PC-9 (cell line): Measurements from ENCODE around the gene SHH. TPM values are rescaled to one million over a fixed set of nuclear protein-coding genes. Genes with fewer than 3 reads are reported as not detected.

Experiments
- BruUV-seq: library from RNA; stranded (reverse); fragments of 400-500 nt; replicated peaks from 2 replicates; lab custom pipeline; 2021; lab: Mats Ljungman, UMichigan
- CTCF ChIA-PET: fragments of 300-600 bp; sonication (Branson Sonifier 250); formaldehyde crosslinking; loops from one replicate; lab custom pipeline; 2022; ENCODE audit warnings: antibody characterized with exemption; lab: Charles Lee
- POLR2A ChIA-PET: fragments of 300-600 bp; sonication (Branson Sonifier 250); formaldehyde crosslinking; loops from one replicate; lab custom pipeline; 2022; ENCODE audit warnings: antibody characterized with exemption; ENCODE audit not compliant: unreplicated experiment; lab: Charles Lee
- DNase-seq, 2 experiments: peaks; one replicate each; pipeline versions ENCODE4 v3.0.0 to v3.0.0-alpha.2; 2015 to 2022; ENCODE audit warnings: mixed read lengths in 1 of 2
- H2AFZ ChIP-seq: fragments of 200-600 bp; sonication (generic); 2 replicates; pipeline ENCODE4 v1.8.1; 2017; ENCODE audit warnings: antibody characterized with exemption
- H3F3A ChIP-seq: fragments of 200-600 bp; sonication (generic); 2 replicates; pipeline ENCODE4 v1.8.1; 2017; ENCODE audit warnings: antibody characterized with exemption, mild to moderate bottlenecking, low read depth; ENCODE audit not compliant: insufficient read depth
- H3K27ac ChIP-seq: fragments of 200-600 bp; sonication (generic); 2 replicates; pipeline ENCODE4 v1.6.1; 2016; ENCODE audit warnings: mixed run types
- H3K27me3 ChIP-seq: fragments of 200-600 bp; sonication (generic); 2 replicates; pipeline ENCODE4 v1.6.1; 2016; ENCODE audit warnings: low read depth, mixed run types; ENCODE audit not compliant: insufficient read depth
- H3K36me3 ChIP-seq: fragments of 200-600 bp; sonication (generic); 2 replicates; pipeline ENCODE4 v1.6.1; 2016; ENCODE audit warnings: low read depth, mixed run types
- H3K4me1 ChIP-seq: fragments of 200-600 bp; sonication (generic); replicated peaks from 2 replicates; pipeline ENCODE4 v1.6.1; 2016; ENCODE audit warnings: mixed run types; ENCODE audit not compliant: insufficient read depth
- H3K4me2 ChIP-seq: fragments of 200-600 bp; sonication (generic); 2 replicates; pipeline ENCODE4 v1.6.1; 2017; ENCODE audit warnings: mixed run types
- H3K4me3 ChIP-seq: fragments of 200-600 bp; sonication (generic); 2 replicates; pipeline ENCODE4 v1.6.1; 2016; ENCODE audit warnings: mixed run types
- H3K79me2 ChIP-seq: fragments of 200-600 bp; sonication (generic); 2 replicates; pipeline ENCODE4 v1.6.1; 2017; ENCODE audit warnings: low read depth, mixed run types
- H3K9me2 ChIP-seq: fragments of 200-600 bp; sonication (generic); 2 replicates; pipeline ENCODE4 v1.8.1; 2017; ENCODE audit warnings: mild to moderate bottlenecking; ENCODE audit not compliant: insufficient read depth
- H3K9me3 ChIP-seq: fragments of 200-600 bp; sonication (generic); 2 replicates; pipeline ENCODE4 v1.8.1; 2016; ENCODE audit warnings: low read depth; ENCODE audit not compliant: insufficient read depth
- H4K20me1 ChIP-seq: fragments of 200-600 bp; sonication (generic); 2 replicates; pipeline ENCODE4 v1.8.1; 2017; ENCODE audit not compliant: insufficient read depth
- CTCF ChIP-seq: fragments of 200-600 bp; sonication (generic); conservative IDR thresholded peaks from 2 replicates; pipeline ENCODE4 v1.6.1; 2017; ENCODE audit warnings: mixed run types, antibody characterized with exemption, mild to moderate bottlenecking, moderate library complexity
- EZH2 ChIP-seq: fragments of 200-600 bp; sonication (generic); IDR thresholded peaks from 2 replicates; pipeline ENCODE4 v1.8.0; 2017; ENCODE audit warnings: antibody characterized with exemption, low read depth
- intact Hi-C: fragments of 100-400 bp; cut with micrococcal nuclease; formaldehyde crosslinking; loops from one replicate; pipeline ENCODE4 v1.10.0; 2022; ENCODE audit not compliant: unreplicated experiment
- total RNA-seq: library from RNA; stranded (reverse); gene quantifications from 2 replicates; pipeline ENCODE4 v1.2.3, GENCODE V29; 2021

Gene SHH
- total RNA-seq, 1 experiment from 2014 or later = not detected

DNA sequence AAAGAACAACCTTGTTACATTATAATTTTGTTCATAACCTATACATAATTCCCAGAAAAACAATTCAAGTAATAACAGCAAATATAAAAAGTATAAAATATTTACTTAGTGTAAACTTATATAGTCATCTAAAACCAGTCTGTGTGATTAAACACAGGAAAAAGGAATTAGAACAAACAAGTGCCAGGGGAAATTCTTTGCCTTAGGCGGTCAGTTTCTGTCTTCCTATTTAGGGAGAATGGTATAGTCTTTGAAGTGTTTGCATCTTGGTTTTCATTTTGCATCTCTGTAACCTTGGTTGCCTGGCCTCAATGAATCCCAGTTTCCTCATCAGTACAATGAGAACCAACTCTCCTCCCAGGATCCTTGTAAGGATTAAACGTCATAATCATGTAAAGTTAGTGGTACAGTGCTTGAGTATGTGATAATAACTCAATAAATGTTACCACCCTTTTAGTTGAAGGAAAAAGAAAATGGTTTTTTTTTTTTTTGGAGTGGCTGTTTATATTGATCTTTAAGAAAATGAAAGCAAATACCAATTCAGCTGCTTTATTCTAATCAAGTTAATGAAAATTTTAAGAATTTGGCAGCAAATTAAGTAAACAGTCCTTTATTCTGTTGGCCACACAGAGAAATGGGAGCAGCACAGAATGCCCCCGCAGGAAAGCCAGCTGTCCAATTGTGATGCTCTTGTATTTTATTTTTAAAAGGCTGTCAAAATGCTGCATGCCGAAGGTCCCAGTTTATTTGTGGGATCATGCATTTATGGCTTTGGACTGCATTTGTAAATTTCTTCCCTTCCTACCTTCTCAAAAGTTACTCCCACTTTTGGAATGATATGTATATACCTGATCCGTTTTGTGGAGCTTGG, 61.8 kb downstream of the SHH start:
- H3K9me2 ChIP-seq = no peaks in the 10 kb centered on the region
- intact Hi-C loops = no loop called here
- no peaks in the 10 kb centered on the region for H3K27me3 ChIP-seq
- no peak overlapping the region for H3K27ac ChIP-seq
- H3K9me3 ChIP-seq = no peaks in the 10 kb centered on the region
- H3K4me2 ChIP-seq = no peak overlapping the region
- no peak overlapping the region for H3K4me3 ChIP-seq
- H3F3A ChIP-seq = no peaks in the 10 kb centered on the region
- H3K36me3 ChIP-seq = peaks cover 12% of the 10 kb centered on the region
- H4K20me1 ChIP-seq = peaks cover 92% of the 10 kb centered on the region
- TF ChIP-seq CTCF (no peak), EZH2 (no peak)
- peaks cover 65% of the 10 kb centered on the region for H3K79me2 ChIP-seq
- H3K4me1 ChIP-seq = no peaks in the 10 kb centered on the region
- CTCF ChIA-PET = no interaction called here
- BruUV-seq = no TSS peak
- POLR2A ChIA-PET = no interaction called here
- DNase-seq = no peak
- H2AFZ ChIP-seq = no peak overlapping the region

Other genes starting within 250 kb of the SHH start
- gene RBM33, start 167.8 kb downstream of the SHH start, total RNA-seq = 85.7 and 113 TPM in 2 replicates